Stimulated activated CD4-positive, alpha-beta T cell treated with anti-CD3 and anti-CD28 coated beads, Interleukin-4, amount 100 ng/mL, for 24 hours (primary cell): ENCODE measurements around the gene ME3.

Experiments
- DNase-seq: peaks from one replicate; pipeline ENCODE4 v3.0.0-alpha.2; 2020

ME3 gene

GRCh38 chr11:86416494-86416893 lies 255.9 kb downstream of the ME3 start:
- DNase-seq, result no peak

- DNase-seq, result no peak
Observed at GRCh38 chr11:86415026-86415425, 257.4 kb downstream of the ME3 start.

- DNase-seq, result no peak
Observed at GRCh38 chr11:86414032-86414431, 258.4 kb downstream of the ME3 start.

- DNase-seq, result no peak
Observed at GRCh38 chr11:86408845-86409244, 263.6 kb downstream of the ME3 start.

GRCh38 chr11:86403458-86403857 lies 269.0 kb downstream of the ME3 start:
- DNase-seq, result no peak

GRCh38 chr11:86398106-86398505 lies 274.3 kb downstream of the ME3 start:
- DNase-seq, result no peak

GRCh38 chr11:86397351-86397750 lies 275.1 kb downstream of the ME3 start:
- no peak for DNase-seq

GRCh38 chr11:86396396-86396795 lies 276.0 kb downstream of the ME3 start:
- DNase-seq, result no peak

- no peak for DNase-seq
Observed at GRCh38 chr11:86395061-86395551, 277.3 kb downstream of the ME3 start.
